Jurkat, Clone E6-1 (cell line): ENCODE results near the gene IL21R.

Experiments used
- DNase-seq: peaks from one replicate; pipeline ENCODE4 v3.0.0-alpha.2; 2011; ENCODE audit warnings: low read depth, low spot score
- H3K4me3 ChIP-seq: 2 replicates; pipeline ENCODE4 v1.5.1; 2011; ENCODE audit warnings: mild to moderate bottlenecking, low read length, control low read depth, moderate library complexity

IL21R gene

DNA sequence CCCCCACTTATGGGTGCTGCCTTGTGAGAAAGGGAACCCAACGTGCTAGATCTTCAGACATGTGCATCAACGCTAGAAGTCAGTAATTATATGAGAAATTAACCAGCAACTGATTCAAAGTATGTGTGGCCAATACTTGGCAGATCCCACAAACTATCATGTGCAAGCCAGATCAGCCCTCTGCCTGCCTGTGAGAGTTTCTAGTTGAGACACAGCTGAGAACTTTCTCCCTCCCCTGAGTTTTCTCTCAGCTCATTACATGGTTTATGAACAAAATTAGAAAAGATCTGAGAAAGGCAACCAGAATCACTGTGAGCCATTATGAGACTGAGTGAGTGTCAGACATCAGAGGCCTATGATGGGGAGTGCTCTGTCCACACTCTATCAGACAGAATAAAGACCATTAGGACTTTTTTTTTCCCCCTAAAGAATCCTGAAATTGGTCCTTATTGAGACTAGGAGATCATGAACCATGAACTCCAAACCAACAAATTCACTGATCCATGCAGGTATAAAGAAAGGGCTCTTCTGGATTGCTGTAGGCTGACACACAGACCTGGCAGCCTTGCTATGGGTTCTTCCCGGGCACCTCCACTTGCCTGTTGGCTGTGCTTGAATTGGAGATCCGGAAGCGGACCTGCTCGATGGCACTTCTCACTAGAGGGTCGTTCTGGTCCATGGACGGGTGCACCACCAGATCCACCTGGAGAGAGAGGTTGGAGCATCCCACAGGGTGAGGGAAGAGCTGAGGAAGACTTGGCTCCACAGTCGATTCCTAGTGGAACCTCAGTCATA, 96.3 kb downstream of the IL21R start:
- DNase-seq, result no peak
- no peak overlapping the region for H3K4me3 ChIP-seq

GRCh38 chr16:27498916-27499658, 97.1 kb downstream of the IL21R start:
- no peak overlapping the region for H3K4me3 ChIP-seq
- DNase-seq, result no peak

- no peak for DNase-seq
- H3K4me3 ChIP-seq, result no peak overlapping the region
Observed at GRCh38 chr16:27499659-27500055, 97.7 kb downstream of the IL21R start.

- H3K4me3 ChIP-seq, result no peak overlapping the region
- DNase-seq, result no peak
Observed at GRCh38 chr16:27500801-27501200, 98.8 kb downstream of the IL21R start.
